GM12892 (cell line): Measurements from ENCODE around the gene HDGF.
A peak's percentile ranks its signal among the peaks of the same experiment; 100 is the strongest.

Source experiments
- POLR2A ChIP-seq: IDR thresholded peaks from 2 replicates; pipeline ENCODE4 v1.6.1; 2011; ENCODE audit warnings: low read depth, low read length, control low read depth
- POLR2AphosphoS5 ChIP-seq: IDR thresholded peaks from 2 replicates; pipeline ENCODE4 v1.6.1; 2011; ENCODE audit warnings: low read depth, low read length, control low read depth
- TAF1 ChIP-seq: IDR thresholded peaks from 2 replicates; pipeline ENCODE4 v1.6.1; 2011; ENCODE audit warnings: low read depth, mild to moderate bottlenecking, control low read depth, low read length, borderline replicate concordance

DNA sequence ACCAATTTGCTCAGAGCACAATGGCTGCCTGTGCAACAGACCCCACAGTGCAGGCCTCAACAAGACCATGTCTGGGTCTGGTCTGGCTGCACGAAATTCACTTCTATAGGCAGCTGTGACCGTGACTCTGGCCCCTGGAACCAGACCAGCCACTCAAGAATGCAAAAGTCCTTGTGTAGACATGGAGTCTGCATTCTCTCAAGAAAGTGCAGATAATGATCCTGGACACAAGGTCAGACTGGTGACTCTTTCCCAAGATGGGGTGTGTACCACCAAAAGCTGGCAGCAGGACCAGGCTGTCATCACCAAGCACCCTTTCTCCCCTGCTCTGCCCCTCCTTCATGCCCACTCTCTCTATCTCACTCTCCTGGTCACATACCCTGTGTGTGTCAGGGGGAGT is 30.3 kb downstream of the HDGF start:
- TF ChIP-seq POLR2A (peak; percentile 56), TAF1 (no peak), POLR2AphosphoS5 (peak; percentile 69)
